Caco-2 (cell line): ENCODE results near the gene CCDC60. TPM values are rescaled to one million over a fixed set of nuclear protein-coding genes. Genes with fewer than 3 reads are reported as not detected.

Experiments
- BruUV-seq: library from RNA; stranded (reverse); fragments of 400-500 nt; replicated peaks from 2 replicates; lab custom pipeline; 2021; lab: Mats Ljungman, UMichigan
- CTCF ChIA-PET: fragments of 300-600 bp; sonication (Branson Sonifier 250); formaldehyde crosslinking; loops from one replicate; lab custom pipeline; 2022; ENCODE audit warnings: antibody characterized with exemption; lab: Charles Lee
- POLR2A ChIA-PET: fragments of 300-600 bp; sonication (Branson Sonifier 250); formaldehyde crosslinking; loops from one replicate; lab custom pipeline; 2022; ENCODE audit warnings: antibody characterized with exemption; lab: Charles Lee
- DNase-seq, 2 experiments: peaks; one replicate each; pipeline versions ENCODE4 v3.0.0 to v3.0.0-alpha.2; 2020 to 2022
- H3K27me3 ChIP-seq: replicated peaks from 2 replicates; pipeline ENCODE4 v1.6.0; 2011; ENCODE audit warnings: low read length; ENCODE audit not compliant: control insufficient read depth, insufficient read depth
- H3K36me3 ChIP-seq: 2 replicates; pipeline ENCODE4 v1.5.1; 2011; ENCODE audit warnings: low read length; ENCODE audit not compliant: control insufficient read depth, insufficient read depth
- H3K4me1 ChIP-seq: fragments of 250-450 bp; sonication (Bioruptor Pico); 2 replicates; pipeline ENCODE4 v1.5.1; 2020; ENCODE audit warnings: mild to moderate bottlenecking
- H3K4me3 ChIP-seq: 2 replicates; pipeline ENCODE4 v1.5.1; 2011; ENCODE audit warnings: low read depth, mild to moderate bottlenecking, control low read depth, low read length
- H3K9me3 ChIP-seq: fragments of 250-450 bp; sonication (Bioruptor Pico); 2 replicates; pipeline ENCODE4 v1.5.1; 2020; ENCODE audit warnings: mild to moderate bottlenecking, moderate library complexity
- H3K27ac Mint-ChIP-seq: one replicate; pipeline ENCODE4 v1.8.0; 2022; ENCODE audit warnings: mixed read lengths; ENCODE audit not compliant: unreplicated experiment
- H3K27me3 Mint-ChIP-seq: one replicate; pipeline ENCODE4 v1.8.0; 2022; ENCODE audit warnings: mixed read lengths; ENCODE audit not compliant: insufficient read depth, unreplicated experiment
- H3K36me3 Mint-ChIP-seq: one replicate; pipeline ENCODE4 v1.8.0; 2022; ENCODE audit warnings: mild to moderate bottlenecking, mixed read lengths; ENCODE audit not compliant: insufficient read depth, unreplicated experiment
- H3K4me1 Mint-ChIP-seq: one replicate; pipeline ENCODE4 v1.8.0; 2022; ENCODE audit warnings: low read depth, mixed read lengths; ENCODE audit not compliant: unreplicated experiment
- H3K4me3 Mint-ChIP-seq: one replicate; pipeline ENCODE4 v1.8.0; 2022; ENCODE audit warnings: mild to moderate bottlenecking, moderate library complexity, mixed read lengths; ENCODE audit not compliant: unreplicated experiment
- H3K9me3 Mint-ChIP-seq: one replicate; pipeline ENCODE4 v1.8.0; 2022; ENCODE audit warnings: mixed read lengths; ENCODE audit not compliant: unreplicated experiment
- intact Hi-C: fragments of 100-400 bp; cut with micrococcal nuclease; formaldehyde crosslinking; loops from one replicate; pipeline ENCODE4 v1.10.0; 2022; ENCODE audit not compliant: unreplicated experiment
- total RNA-seq: library from RNA; stranded (reverse); gene quantifications from 2 replicates; pipeline ENCODE4 v1.2.3, GENCODE V29; 2022
- TF ChIP-seq, protein P1 (sequence below), 2 experiments: fragments of 200-600 bp in 1 of 2; IDR thresholded peaks; 1 replicate in 1 of 2; 2 replicates in 1 of 2; pipeline versions ENCODE4 v1.5.1 to v1.8.0; 2011 to 2022; ENCODE audit warnings: antibody characterized with exemption in 1 of 2, control low read depth in 1 of 2, inconsistent platforms in 1 of 2, low read depth in 1 of 2, low read length in 1 of 2, mild to moderate bottlenecking in 1 of 2, moderate library complexity in 1 of 2; ENCODE audit not compliant: insufficient read depth in 1 of 2, severe bottlenecking in 1 of 2, unreplicated experiment in 1 of 2

Gene CCDC60
- total RNA-seq, 1 experiment from 2014 or later, result not detected

DNA sequence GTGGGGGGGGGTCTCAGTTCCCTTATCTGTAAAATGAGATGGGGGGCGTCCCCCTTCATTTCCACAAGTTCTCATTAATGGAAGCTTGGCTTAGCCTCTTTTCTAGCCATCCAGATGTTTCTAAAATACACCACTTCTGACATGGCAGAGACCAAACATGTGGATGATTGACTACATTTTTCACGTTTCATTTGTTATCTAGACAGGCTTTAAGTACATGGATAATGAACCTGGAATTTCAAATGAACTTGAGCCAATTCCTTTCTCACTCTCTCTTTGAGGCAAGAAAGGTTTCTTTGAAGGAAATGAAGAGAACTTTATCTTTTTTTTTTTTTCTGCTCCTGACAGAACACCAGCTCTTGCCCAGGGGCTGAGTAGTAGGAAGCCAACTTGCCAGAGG lies 39.1 kb downstream of the CCDC60 start:
- Histone ChIP-seq H3K4me3 (no peak overlapping the region), H3K4me1 (no peaks in the 10 kb centered on the region), H3K27me3 (no peaks in the 10 kb centered on the region), H3K36me3 (no peaks in the 10 kb centered on the region), H3K9me3 (no peaks in the 10 kb centered on the region)
- H3K36me3 Mint-ChIP-seq, result no peaks in the 10 kb centered on the region
- CTCF ChIA-PET, result no interaction called here
- H3K4me3 Mint-ChIP-seq, result no peak overlapping the region
- DNase-seq, result no peak
- no peaks in the 10 kb centered on the region for H3K9me3 Mint-ChIP-seq
- H3K4me1 Mint-ChIP-seq, result peaks cover 4% of the 10 kb centered on the region
- no peak overlapping the region for H3K27ac Mint-ChIP-seq
- POLR2A ChIA-PET, result no interaction called here
- TF ChIP-seq, protein P1, sequence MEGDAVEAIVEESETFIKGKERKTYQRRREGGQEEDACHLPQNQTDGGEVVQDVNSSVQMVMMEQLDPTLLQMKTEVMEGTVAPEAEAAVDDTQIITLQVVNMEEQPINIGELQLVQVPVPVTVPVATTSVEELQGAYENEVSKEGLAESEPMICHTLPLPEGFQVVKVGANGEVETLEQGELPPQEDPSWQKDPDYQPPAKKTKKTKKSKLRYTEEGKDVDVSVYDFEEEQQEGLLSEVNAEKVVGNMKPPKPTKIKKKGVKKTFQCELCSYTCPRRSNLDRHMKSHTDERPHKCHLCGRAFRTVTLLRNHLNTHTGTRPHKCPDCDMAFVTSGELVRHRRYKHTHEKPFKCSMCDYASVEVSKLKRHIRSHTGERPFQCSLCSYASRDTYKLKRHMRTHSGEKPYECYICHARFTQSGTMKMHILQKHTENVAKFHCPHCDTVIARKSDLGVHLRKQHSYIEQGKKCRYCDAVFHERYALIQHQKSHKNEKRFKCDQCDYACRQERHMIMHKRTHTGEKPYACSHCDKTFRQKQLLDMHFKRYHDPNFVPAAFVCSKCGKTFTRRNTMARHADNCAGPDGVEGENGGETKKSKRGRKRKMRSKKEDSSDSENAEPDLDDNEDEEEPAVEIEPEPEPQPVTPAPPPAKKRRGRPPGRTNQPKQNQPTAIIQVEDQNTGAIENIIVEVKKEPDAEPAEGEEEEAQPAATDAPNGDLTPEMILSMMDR (IDR thresholded peaks at IDR 0.05; ENCODE audit: insufficient read depth in 1 of 2, low read depth in 1 of 2, low read length in 1 of 2, severe bottlenecking in 1 of 2, unreplicated experiment in 1 of 2), result no peak
- intact Hi-C loops, result no loop called here
- BruUV-seq, result no TSS peak
- H3K27me3 Mint-ChIP-seq, result no peaks in the 10 kb centered on the region

DNA sequence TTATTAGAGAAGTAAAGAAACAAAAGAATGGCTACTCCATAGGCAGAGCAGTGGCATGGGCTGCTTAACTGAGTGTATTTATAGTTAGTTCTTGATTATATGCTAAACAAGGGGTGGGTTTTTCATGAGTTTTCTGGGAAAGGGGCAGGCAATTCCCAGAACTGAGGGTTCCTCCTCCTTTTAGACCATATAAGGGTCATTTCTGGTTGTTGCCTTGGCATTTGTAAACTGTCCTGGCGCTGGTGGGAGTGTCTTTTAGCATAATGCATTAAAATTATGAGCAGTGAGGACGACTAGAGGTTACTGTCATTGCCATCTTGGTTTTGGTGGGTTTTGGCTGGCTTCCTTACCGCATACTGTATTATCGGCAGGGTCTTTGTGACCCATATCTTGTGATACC lies 40.1 kb downstream of the CCDC60 start:
- no TSS peak for BruUV-seq
- no peaks in the 10 kb centered on the region for H3K9me3 Mint-ChIP-seq
- intact Hi-C loops, result no loop called here
- H3K27me3 Mint-ChIP-seq, result no peaks in the 10 kb centered on the region
- DNase-seq, result no peak
- H3K27ac Mint-ChIP-seq, result no peak overlapping the region
- H3K4me1 Mint-ChIP-seq, result no peaks in the 10 kb centered on the region
- H3K4me1 ChIP-seq, result no peaks in the 10 kb centered on the region
- no peaks in the 10 kb centered on the region for H3K27me3 ChIP-seq
- TF ChIP-seq, protein P1 (IDR thresholded peaks at IDR 0.05; ENCODE audit: insufficient read depth in 1 of 2, low read depth in 1 of 2, low read length in 1 of 2, severe bottlenecking in 1 of 2, unreplicated experiment in 1 of 2), result no peak
- H3K9me3 ChIP-seq, result no peaks in the 10 kb centered on the region
- POLR2A ChIA-PET, result no interaction called here
- no peak overlapping the region for H3K4me3 Mint-ChIP-seq
- CTCF ChIA-PET, result no interaction called here
- H3K36me3 ChIP-seq, result no peaks in the 10 kb centered on the region
- no peak overlapping the region for H3K4me3 ChIP-seq
- no peaks in the 10 kb centered on the region for H3K36me3 Mint-ChIP-seq

DNA sequence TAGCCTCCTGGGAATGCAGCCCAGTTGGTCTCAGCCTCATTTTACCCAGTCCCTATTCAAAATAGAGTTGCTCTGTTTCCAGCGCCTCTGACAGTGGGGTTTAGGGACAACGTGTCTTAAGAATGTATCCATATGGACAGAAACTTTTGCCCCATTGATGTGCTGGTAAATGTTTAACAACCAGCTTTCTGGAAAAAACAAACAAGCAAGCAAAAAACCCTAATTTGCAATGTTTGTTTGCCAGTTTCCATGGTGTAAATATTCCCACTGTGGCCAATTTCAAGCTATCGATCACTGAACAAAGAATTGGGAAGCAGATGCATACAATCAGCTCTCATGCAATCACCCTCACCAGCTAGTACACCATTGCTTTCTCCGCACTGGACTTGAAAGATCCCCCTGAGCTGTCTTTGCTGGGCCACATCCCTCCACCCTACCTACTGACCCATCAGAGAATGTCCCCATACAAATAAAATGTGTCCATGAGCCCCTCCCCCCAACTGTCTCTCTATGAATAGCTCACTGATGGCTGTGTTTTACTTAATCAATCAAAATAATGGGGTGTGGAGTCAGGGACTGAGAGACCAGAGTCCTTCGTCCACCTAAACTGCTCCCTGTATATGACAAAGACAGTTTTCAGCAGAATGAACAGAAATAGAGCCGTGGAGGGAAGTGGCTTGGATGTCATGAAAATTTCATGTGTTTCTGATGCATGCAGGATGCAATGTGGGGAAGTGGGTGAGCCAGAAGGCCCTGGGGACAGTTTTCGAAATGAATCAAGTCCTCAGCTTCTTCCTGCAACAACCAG lies 40.8 kb downstream of the CCDC60 start:
- Mint-ChIP-seq H3K9me3 (no peaks in the 10 kb centered on the region), H3K27me3 (no peaks in the 10 kb centered on the region), H3K36me3 (no peaks in the 10 kb centered on the region), H3K4me3 (no peak overlapping the region), H3K27ac (no peak overlapping the region), H3K4me1 (no peaks in the 10 kb centered on the region)
- TF ChIP-seq, protein P1 (IDR thresholded peaks at IDR 0.05; ENCODE audit: insufficient read depth in 1 of 2, low read depth in 1 of 2, low read length in 1 of 2, severe bottlenecking in 1 of 2, unreplicated experiment in 1 of 2), result no peak
- CTCF ChIA-PET, result no interaction called here
- POLR2A ChIA-PET, result no interaction called here
- intact Hi-C loops, result no loop called here
- Histone ChIP-seq H3K36me3 (no peaks in the 10 kb centered on the region), H3K4me3 (no peak overlapping the region), H3K27me3 (no peaks in the 10 kb centered on the region), H3K9me3 (no peaks in the 10 kb centered on the region), H3K4me1 (no peaks in the 10 kb centered on the region)
- no TSS peak for BruUV-seq
- DNase-seq, result no peak
